ENCODE measurements around the gene PHACTR1.

Gene PHACTR1

DNA sequence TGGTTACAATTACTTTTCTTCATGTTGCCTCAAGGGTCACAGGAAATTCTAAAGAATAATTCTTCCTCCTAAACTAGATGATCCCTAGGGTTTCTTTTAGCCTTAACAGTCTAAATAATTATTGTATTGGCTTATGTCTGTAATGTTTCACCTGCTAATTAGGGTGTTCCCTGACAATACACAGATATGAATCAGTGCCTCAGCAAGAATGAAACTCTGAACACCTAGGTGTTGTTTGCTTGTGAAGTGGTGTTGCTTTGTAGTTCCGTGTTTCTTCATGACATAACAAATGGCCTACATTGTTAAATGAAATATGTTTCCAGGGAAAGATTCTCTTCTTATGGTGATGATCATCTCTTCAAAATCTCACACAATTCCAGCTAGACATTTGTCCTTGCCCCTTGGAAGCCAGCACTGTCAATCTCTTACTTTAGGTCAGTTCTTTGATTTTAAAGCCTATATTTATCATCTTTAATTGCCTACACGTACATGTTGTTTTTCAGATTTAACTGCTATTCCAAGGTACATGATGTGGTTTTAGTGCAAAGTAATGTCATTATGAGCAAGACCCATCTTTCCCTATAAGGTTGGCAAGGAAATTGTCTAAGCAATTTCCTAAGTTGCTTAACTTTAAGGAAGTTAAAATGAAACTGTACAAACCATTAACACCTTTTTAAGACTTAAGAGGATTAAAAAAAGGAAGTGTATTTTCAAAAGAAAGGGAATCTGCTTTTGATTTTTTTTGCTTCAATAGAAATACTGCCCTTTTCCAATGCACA, 499.9 kb downstream of the PHACTR1 start:
- TF ChIP-seq, protein P1, sequence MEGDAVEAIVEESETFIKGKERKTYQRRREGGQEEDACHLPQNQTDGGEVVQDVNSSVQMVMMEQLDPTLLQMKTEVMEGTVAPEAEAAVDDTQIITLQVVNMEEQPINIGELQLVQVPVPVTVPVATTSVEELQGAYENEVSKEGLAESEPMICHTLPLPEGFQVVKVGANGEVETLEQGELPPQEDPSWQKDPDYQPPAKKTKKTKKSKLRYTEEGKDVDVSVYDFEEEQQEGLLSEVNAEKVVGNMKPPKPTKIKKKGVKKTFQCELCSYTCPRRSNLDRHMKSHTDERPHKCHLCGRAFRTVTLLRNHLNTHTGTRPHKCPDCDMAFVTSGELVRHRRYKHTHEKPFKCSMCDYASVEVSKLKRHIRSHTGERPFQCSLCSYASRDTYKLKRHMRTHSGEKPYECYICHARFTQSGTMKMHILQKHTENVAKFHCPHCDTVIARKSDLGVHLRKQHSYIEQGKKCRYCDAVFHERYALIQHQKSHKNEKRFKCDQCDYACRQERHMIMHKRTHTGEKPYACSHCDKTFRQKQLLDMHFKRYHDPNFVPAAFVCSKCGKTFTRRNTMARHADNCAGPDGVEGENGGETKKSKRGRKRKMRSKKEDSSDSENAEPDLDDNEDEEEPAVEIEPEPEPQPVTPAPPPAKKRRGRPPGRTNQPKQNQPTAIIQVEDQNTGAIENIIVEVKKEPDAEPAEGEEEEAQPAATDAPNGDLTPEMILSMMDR (conservative IDR thresholded peaks at IDR 0.05; ENCODE audit: low read depth): no peak
- POLR2A ChIA-PET (ENCODE audit: low non-redundant PET): no interaction called here
- DNase-seq (ENCODE audit: low spot score): no peak
- CTCF ChIA-PET: no interaction called here
- no peak overlapping the region for H3K27ac ChIP-seq

DNA sequence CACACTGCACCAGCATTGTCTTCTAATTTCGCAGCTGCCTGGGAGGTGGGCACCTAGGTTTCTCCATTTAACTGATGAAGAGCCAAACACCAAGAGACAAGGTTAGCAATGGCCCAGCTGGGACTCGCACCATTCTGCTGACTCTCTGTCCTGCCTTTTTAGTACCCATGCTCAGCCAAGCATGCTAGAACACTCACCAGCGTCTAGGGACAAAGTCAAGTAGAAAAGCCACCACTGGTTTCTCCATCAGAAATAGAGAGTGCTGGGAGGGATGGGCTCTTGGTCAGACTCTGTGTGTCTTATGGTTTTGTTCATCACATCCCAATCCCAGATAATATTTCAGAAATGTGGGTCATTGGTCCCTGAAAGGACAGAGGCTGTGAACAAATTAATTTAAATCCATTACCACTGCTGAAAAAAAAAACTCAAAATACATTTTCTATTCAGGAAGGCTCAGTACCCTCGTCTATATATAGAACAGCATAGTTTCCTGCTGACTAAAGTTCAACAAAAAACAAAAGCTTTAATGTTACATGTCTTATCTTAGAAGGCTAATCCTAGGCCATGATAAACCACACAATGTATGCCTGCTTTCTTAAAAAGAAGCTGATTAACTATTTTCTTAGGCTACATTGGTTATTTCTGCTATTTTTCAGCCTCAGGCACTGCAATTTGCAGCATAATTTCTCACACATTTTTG, 500.8 kb downstream of the PHACTR1 start:
- ChIA-PET POLR2A (ENCODE audit: low non-redundant PET) (no interaction called here), CTCF (interaction anchor here (0.6 to 0.7 kb wide), 2 partner anchors 23 to 845 kb away, joined by 3 to 5 read pairs; no protein-coding TSS in a partner anchor)
- no peak for DNase-seq (ENCODE audit: low spot score)
- TF ChIP-seq, protein P1 (conservative IDR thresholded peaks at IDR 0.05; ENCODE audit: low read depth): no peak
- H3K27ac ChIP-seq: no peak overlapping the region

DNA sequence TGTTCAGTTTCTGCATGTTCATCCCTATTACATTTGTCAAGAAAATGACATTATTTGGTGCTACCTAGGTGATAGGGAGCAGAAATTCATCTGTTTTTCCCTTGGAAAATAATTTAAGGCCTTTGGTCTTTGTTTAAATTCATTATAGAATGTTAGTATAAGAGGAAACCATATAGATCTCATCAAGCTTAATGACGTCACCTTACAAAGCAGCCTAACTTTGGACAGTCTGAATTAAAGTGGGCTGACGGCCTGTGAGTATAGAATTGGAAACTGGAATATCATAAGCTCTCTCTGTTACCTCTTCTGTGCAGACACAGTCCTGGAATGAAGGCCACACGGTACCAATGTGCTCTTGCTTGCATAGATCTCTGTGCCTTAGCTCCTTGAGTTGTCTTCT, 503.7 kb downstream of the PHACTR1 start:
- no peak for DNase-seq (ENCODE audit: low spot score)
- POLR2A ChIA-PET (ENCODE audit: low non-redundant PET): no interaction called here
- no peak overlapping the region for H3K27ac ChIP-seq
- TF ChIP-seq, protein P1 (conservative IDR thresholded peaks at IDR 0.05; ENCODE audit: low read depth): no peak
- CTCF ChIA-PET: no interaction called here

DNA sequence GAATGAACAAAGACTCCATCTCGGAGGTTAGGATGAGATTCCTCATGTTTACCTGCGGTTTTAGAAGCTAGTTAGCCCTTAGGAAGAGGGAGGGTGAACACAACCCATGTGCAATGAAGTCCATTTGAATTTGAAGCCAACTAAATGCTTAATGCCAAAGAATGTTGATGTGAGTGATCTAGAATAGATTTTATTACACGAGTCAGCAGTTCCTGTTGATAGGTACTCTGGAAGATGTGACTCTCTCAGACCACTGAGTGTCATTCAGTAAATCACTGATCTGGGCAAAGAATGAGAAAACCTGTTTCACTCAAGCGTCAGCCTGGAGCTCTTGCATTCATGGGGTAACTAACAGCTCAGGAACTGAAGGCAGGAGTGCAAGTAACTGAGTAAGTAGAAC, 505.5 kb downstream of the PHACTR1 start:
- H3K27ac ChIP-seq: no peak overlapping the region
- TF ChIP-seq, protein P1 (conservative IDR thresholded peaks at IDR 0.05; ENCODE audit: low read depth): no peak
- POLR2A ChIA-PET (ENCODE audit: low non-redundant PET): no interaction called here
- no peak for DNase-seq (ENCODE audit: low spot score)
- CTCF ChIA-PET: no interaction called here

DNA sequence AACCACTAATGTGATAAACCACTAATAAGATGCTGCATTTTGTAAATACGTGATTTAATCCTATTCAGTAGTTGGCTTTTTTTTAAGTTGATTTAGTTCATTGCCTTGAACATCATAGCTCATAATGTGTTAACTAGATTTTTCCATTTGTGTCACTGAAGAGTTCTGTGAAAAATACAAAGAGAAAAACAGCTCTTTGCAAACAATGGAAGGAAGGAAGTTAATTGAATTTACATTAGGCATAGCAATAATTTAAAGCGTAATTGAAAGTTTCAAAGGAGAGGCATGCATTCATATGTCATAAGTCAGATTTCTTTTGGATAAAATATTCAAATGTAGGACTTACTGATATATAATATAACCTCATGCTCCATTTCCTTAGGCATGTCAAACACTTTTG, 509.5 kb downstream of the PHACTR1 start:
- TF ChIP-seq, protein P1 (conservative IDR thresholded peaks at IDR 0.05; ENCODE audit: low read depth): no peak
- no peak for DNase-seq (ENCODE audit: low spot score)
- ChIA-PET POLR2A (ENCODE audit: low non-redundant PET) (no interaction called here), CTCF (interaction anchor here (0.6 kb wide), 1 partner anchor 557 kb away, joined by 5 read pairs; no protein-coding TSS in a partner anchor)
- H3K27ac ChIP-seq: no peak overlapping the region

DNA sequence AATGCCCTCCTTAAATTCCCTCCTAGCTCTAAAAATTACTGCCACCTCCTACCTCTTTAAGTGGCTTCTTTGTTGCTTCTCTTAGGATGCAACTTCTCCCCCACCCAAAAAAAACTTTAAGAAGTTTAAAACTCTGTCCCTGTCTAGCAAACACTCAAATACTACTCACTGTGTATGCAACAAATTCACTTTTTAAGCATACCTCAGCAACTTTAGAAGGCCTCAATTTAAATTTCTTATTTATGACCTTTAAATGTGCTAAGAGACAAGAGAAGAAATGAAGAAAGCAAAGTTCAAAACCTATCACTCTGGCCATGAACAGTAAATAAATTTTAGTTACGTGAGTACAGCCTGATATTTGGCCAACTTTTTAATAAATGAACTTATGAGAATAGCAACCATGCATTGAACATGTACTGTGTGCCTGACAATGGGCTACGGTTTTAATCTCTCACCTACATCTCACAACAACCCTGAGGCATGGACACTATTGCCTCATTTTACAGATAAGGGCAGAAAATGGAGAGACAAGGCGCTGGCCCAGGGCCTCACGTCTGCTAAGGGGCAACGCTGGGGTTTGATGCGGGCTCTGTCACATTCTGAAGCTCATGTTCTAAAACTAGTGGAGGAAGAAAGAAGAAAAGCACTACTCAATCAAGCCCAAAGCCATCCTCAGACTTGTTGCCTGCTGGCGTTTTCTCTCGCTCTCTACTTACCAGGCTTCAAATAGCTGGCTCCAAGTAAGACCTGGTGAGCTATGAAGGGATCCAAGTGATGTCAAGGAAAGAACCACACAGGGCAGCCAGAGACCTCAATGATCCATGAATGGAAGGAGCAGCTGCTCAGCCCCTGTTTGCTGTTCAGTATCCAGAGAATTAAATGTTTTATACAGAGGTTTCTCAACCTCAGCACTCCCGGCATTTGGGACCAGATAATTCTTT, 512.0 kb downstream of the PHACTR1 start:
- no peak for DNase-seq (ENCODE audit: low spot score)
- H3K27ac ChIP-seq: no peak overlapping the region
- CTCF ChIA-PET: no interaction called here
- POLR2A ChIA-PET (ENCODE audit: low non-redundant PET): no interaction called here
- TF ChIP-seq, protein P1 (conservative IDR thresholded peaks at IDR 0.05; ENCODE audit: low read depth): no peak
